ENCODE data around the gene TUT1.
"Not testable (repeated sequence)": the region's sequence is repeated elsewhere in the genome, so short reads cannot be mapped to it uniquely, and the experiment has no call there.

Gene TUT1

GRCh38 chr11:62591448-62592145 lies at the start of gene TUT1:
TSS of gene TUT1 (minus strand) at chr11:62591523. CDS start at chr11:62591485, 38 bp downstream.
- peak; percentile 99 for DNase-seq

- no peak for DNase-seq
Observed at GRCh38 chr11:62632492-62632891, 41.2 kb upstream of the TUT1 start.

GRCh38 chr11:62627713-62628112 lies 36.4 kb upstream of the TUT1 start:
- no peak for DNase-seq

GRCh38 chr11:62622476-62623089 lies 31.3 kb upstream of the TUT1 start:
- no peak for DNase-seq

GRCh38 chr11:62621567-62622470 lies 30.5 kb upstream of the TUT1 start, which contains the start of gene B3GAT3:
TSS of gene B3GAT3 (minus strand) at chr11:62621986. CDS start at chr11:62621947, 39 bp downstream.
- peak; percentile 98 for DNase-seq

- DNase-seq, result no peak
Observed at GRCh38 chr11:62621027-62621566, 29.8 kb upstream of the TUT1 start.

- DNase-seq, result not testable (repeated sequence)
Observed at GRCh38 chr11:62616957-62617356, 25.6 kb upstream of the TUT1 start.

- no peak for DNase-seq
Observed at GRCh38 chr11:62615521-62615920, 24.2 kb upstream of the TUT1 start.

GRCh38 chr11:62614275-62614674 lies 23.0 kb upstream of the TUT1 start:
- no peak for DNase-seq

- no peak for DNase-seq
Observed at GRCh38 chr11:62613291-62613778, 22.0 kb upstream of the TUT1 start.

GRCh38 chr11:62612366-62613290 lies 21.3 kb upstream of the TUT1 start, which contains the start of the genes EML3 and ROM1:
TSS of gene EML3 (minus strand) at chr11:62612775. CDS start at chr11:62612457, 318 bp downstream.
TSS of gene ROM1 (plus strand) at chr11:62613257. CDS start at chr11:62613282, 25 bp downstream.
- peak; percentile 87 for DNase-seq

GRCh38 chr11:62611705-62612365 lies 20.5 kb upstream of the TUT1 start:
- DNase-seq, result peak; percentile 18

GRCh38 chr11:62610814-62611704 lies 19.7 kb upstream of the TUT1 start:
- no peak for DNase-seq

- DNase-seq, result no peak
Observed at GRCh38 chr11:62610403-62610802, 19.1 kb upstream of the TUT1 start.

- no peak for DNase-seq
Observed at GRCh38 chr11:62608776-62609175, 17.5 kb upstream of the TUT1 start.

GRCh38 chr11:62607714-62608113 lies 16.4 kb upstream of the TUT1 start:
- no peak for DNase-seq

- no peak for DNase-seq
Observed at GRCh38 chr11:62605902-62606301, 14.6 kb upstream of the TUT1 start.

GRCh38 chr11:62605467-62605866 lies 14.1 kb upstream of the TUT1 start:
- DNase-seq, result no peak

GRCh38 chr11:62604460-62605120 lies 13.3 kb upstream of the TUT1 start:
- DNase-seq, result no peak

Measured in midbrain (tissue), 1 donor.